ENCODE results near the gene SLC25A21. TPM values are rescaled to one million over a fixed set of nuclear protein-coding genes. Genes with fewer than 3 reads are reported as not detected.

Gene SLC25A21
- total RNA-seq, 1 donor from 2014 or later = 0.81 TPM

- TF ChIP-seq CTCF (conservative IDR thresholded peaks at IDR 0.05; ENCODE audit: low read depth, low read length) = no peak
- DNase-seq (ENCODE audit: low read depth) = no peak
These were observed 217.0 kb downstream of the SLC25A21 start for GRCh38 chr14:36955376-36955775.

GRCh38 chr14:36952689-36953088 is 219.7 kb downstream of the SLC25A21 start:
- no peak overlapping the region for H3K4me3 ChIP-seq (ENCODE audit: low read depth, low read length)
- no peak for DNase-seq (ENCODE audit: low read depth)
- TF ChIP-seq CTCF (conservative IDR thresholded peaks at IDR 0.05; ENCODE audit: low read depth, low read length) = no peak

More at GRCh38 chr14:36955376-36955775, 217.0 kb downstream of the SLC25A21 start:
- H3K4me3 ChIP-seq (ENCODE audit: low read depth, low read length) = no peak overlapping the region

GRCh38 chr14:36951380-36951911 is 221.0 kb downstream of the SLC25A21 start:
- no peak for DNase-seq (ENCODE audit: low read depth)
- no peak overlapping the region for H3K4me3 ChIP-seq (ENCODE audit: low read depth, low read length)
- TF ChIP-seq CTCF (conservative IDR thresholded peaks at IDR 0.05; ENCODE audit: low read depth, low read length) = no peak

GRCh38 chr14:36950812-36951211 is 221.6 kb downstream of the SLC25A21 start:
- no peak for DNase-seq (ENCODE audit: low read depth)
- no peak for TF ChIP-seq CTCF (conservative IDR thresholded peaks at IDR 0.05; ENCODE audit: low read depth, low read length)
- no peak overlapping the region for H3K4me3 ChIP-seq (ENCODE audit: low read depth, low read length)

DNA sequence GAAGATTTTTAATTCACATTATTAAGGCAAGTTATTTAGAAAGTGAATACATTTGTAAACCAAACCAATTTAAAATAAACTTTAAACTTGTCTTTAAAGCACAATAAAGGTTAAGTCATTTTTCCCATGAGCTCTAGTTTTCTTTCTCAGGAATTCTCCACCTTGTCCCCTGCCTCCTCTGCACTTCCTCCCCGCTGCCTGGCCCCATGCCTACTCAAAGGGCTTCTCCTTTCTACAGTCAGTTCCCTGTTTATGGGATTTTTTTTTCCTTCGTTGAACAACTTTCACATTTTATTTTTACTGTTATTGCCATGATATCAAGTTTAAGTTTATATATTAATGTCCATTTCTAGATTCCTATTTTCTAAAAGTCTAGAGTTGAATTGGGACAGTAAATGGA is 223.0 kb downstream of the SLC25A21 start:
- TF ChIP-seq CTCF (conservative IDR thresholded peaks at IDR 0.05; ENCODE audit: low read depth, low read length) = no peak
- DNase-seq (ENCODE audit: low read depth) = no peak
- H3K4me3 ChIP-seq (ENCODE audit: low read depth, low read length) = no peak overlapping the region

DNA sequence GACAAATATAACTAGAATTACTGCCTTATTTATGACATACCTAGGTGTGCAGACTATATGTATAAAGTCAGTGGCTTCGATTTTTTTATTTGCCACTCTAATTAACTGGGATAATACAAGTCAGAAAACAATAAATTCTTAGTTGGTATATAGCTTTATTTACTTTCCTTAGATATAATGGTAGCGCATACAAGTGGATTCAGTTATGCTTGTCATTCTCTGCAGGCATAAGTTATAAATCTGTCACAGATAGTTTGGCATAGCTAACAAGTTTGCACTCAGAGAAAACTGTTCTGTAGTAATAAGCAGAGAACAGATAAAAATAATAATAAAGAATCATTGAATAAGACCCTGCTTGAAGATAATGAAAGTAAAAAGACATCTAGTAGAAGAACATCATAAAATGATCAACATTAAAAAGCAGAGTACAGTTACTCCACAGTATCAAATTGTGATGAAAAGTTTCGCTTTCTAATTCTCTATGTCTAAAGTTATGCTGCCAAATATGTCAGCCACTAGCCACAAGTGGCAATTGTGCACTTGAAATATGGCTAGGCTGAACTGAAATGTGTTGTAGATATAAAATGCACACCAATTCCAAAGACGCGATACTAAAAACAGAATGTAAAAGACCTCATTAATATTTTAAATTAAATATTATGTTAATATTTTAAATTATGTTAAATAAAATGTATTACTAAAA is 224.1 kb downstream of the SLC25A21 start:
- DNase-seq (ENCODE audit: low read depth) = no peak
- no peak overlapping the region for H3K4me3 ChIP-seq (ENCODE audit: low read depth, low read length)
- TF ChIP-seq CTCF (conservative IDR thresholded peaks at IDR 0.05; ENCODE audit: low read depth, low read length) = no peak

GRCh38 chr14:36947362-36947761 is 225.0 kb downstream of the SLC25A21 start:
- H3K4me3 ChIP-seq (ENCODE audit: low read depth, low read length) = no peak overlapping the region
- no peak for DNase-seq (ENCODE audit: low read depth)
- no peak for TF ChIP-seq CTCF (conservative IDR thresholded peaks at IDR 0.05; ENCODE audit: low read depth, low read length)

All from epithelial cell of proximal tubule (primary cell).